GM19240 (cell line): Measurements from ENCODE around the gene CCBE1.
"Not testable (repeated sequence)": the region's sequence is repeated elsewhere in the genome, so short reads cannot be mapped to it uniquely, and the experiment has no call there.

Experiments used
- DNase-seq: peaks from one replicate; pipeline ENCODE4 v3.0.0; 2011; ENCODE audit warnings: low spot score; ENCODE audit not compliant: insufficient read length

CCBE1 gene

DNA sequence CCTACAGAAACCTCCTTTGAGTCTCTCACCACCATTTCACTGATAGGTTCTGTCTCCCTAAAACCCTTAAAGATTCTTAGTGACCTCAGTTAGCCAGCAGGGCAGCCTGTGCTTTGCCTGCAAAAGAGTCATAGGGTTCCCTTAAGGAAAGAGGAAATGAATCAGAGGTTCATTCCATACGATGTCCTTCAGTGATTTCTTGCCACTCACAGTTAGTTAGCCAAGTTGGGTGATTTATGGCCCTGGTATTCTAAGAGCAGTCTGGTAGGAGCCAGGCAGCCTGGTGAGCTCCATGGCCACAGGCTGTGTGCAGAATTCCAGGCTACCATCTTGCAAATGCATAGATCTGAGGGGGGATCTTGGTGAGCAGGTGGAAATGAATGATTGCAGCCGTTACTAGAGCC, 18.7 kb upstream of the CCBE1 start:
- no peak for DNase-seq

DNA sequence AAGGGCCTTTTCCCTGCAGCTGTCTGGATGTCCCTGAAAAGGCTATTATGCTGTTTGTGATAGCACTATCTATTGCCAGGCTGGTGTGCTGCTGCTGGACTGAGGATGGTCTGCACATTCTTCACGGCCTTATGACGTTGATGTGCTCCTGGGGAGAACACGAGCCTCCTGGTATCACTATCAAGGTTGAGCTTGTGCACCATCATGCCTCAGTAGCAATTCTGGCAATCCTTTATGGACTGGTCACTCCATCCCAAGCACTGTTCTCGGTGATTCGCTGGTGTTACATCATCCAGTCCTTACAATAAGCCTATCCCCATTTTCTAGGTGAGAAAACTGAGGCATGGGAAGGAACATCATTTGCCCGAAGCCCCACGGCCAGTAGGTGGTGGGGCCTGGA, 18.2 kb upstream of the CCBE1 start:
- no peak for DNase-seq

DNA sequence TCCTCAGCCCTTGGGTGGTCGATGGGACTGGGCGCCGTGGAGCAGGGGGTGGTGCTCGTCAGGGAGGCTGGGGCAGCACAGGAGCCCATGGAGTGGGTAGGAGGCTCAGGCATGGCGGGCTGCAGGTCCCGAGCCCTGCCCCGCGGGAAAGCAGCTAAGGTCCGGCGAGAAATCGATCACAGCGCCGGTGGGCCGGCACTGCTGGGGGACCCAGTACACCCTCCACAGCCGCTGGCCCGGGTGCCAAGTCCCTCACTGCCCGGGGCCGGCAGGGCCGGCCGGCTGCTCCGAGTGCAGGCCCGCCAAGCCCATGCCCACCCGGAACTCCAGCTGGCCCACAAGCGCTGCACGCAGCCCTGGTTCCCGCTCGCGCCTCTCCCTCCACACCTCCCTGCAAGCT, 16.9 kb upstream of the CCBE1 start:
- DNase-seq = not testable (repeated sequence)

DNA sequence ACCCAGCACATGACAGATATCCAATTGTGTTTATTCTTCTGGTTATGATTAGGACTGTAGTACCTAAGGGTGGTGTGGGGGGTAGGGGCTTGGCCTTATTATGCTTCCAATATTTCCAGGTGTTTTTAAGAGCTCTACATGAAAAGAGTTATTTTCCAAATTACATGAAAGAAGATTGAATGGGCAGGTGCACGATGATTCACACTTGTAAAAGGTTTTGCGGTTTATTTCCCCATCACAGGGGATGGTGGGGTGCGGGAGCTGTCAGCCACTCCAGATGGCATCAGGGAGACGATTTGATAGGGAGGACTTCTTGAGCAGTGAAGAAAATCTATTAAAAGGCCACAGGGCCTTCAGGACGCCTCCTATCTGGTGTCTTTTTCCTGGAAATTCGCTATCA, 15.1 kb upstream of the CCBE1 start:
- no peak for DNase-seq

DNA sequence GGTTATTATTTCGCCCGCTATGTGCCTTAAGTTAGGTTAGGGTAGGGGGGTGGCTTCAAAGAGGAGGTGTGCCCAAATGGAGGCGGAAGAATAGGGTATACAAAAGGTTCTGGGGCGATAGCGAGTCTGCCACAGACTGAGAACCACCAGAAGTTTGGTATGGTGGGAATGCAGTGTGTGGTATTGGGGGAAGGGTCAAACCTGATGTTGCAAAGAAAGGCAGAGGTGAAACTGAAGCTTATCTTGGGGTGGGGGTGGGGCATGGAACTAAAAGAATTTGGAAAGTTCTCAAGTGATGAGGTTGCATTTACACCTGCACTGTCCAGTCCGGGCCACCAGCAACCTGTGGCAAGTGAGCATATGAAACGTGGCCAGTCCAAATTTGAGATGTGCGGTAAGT, 11.8 kb upstream of the CCBE1 start:
- no peak for DNase-seq

DNA sequence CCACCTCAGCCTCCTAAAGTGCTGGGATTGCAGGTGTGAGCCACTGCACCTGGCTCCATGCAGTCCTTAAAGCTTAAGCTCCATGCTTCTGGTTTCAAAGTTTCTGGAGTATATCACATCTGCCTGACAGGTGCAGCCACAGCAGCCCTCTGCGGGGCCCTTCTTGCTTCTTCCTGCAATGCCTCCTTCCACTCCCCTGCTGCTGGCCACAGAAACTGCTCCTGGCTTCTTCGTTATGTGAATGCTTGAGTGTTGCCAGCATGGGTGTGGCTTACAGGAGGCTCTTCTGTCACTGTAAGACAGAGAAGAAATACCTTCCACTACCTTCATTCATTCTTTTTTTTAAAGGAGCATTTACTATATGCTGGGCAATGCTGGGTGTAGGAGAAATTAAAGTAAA, 10.1 kb upstream of the CCBE1 start:
- no peak for DNase-seq

DNA sequence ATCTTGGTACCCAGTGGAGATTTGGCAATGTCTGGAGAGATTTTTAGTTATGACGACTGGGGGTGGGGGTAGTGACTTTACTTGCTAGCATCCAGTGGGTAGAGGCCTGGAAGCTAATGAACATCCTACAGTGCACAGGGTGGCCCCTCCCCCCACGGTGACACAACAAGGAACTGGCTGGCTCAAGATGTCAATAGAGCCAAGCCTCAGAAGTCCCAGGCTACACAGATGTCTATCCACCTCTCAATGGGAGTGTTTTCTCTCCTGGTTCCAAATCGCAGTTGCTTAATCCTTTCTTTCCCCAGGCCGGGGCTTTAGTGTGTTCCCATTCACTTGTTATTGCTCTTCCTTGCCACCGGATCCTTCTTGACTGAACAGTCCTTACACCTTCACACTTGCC, 9.3 kb upstream of the CCBE1 start:
- DNase-seq = no peak

DNA sequence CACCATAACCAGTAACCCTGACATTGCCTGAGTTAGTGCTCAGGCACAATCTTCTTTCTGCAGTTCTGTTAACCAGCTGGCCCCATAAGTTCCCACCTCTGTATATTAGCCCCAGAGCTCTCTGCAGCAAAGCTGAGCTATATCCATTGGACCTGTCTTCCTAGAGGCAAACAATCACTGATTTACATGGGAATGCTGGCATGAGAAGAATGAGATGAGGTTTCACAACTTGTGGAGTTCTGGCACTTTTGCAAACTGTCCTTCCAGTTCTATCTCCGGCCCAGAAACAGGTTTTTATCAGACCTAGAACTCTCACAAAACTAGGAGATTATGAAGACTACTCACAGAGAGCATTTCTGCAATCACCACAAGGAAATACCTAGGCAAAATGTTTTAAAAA, 7.9 kb upstream of the CCBE1 start:
- DNase-seq = no peak

DNA sequence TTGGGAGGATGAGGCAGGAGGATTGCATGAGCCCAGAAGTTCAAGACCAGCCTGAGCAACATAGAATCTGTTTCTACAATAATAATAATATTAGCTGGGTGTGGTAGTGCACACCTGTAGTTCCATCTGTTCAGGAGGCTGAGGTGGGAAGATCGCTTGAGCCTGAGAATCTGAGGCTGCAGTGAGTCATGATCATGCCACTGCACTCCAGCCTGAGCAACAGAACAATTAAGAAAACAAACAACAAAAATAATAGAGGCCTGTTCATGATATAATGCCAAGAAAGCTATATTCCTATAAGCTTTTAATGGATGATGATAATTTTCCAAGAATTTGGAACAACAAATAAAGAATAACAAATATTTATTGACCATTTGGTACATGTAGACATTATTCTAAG, 6.9 kb upstream of the CCBE1 start:
- no peak for DNase-seq

DNA sequence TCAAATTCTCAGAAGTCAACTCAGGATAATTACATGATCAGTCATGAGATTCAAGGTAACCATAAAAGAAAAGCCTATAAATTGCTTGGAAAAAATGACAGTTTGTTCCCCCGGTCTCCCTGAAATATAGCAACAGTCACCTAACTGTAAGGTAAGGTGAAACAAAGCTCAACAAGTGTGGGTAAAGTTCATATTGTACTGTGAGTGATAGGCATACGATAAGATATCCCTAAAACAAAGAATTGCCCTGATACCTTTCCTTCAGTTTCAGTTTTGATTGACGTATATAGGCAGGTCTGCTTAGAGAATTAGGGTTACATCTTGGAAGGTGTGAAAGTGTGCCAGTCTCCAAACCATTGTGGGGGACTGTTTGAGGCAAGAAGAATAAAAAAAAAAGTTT, 4.0 kb upstream of the CCBE1 start:
- no peak for DNase-seq

DNA sequence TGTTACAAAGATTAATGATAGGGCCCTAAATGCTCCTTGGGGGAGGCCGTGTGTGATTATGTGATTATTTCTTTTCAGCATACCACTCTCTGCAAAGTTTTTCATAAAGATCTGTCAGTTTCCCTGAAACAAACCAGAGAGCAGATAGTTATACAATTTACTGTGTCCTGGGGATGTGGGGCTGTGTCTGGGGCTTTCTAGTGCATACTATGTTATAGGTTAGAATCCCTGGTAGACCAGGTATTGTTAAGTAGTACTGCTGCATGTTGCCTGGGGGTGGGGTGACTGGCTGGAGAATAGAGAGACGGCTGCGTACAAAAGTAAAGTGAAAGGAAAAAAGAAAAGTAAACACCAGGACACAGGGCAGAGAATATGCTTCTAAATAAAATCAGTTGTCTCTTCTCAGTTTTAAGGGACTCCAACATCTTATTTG, 3.3 kb upstream of the CCBE1 start:
- DNase-seq = no peak

DNA sequence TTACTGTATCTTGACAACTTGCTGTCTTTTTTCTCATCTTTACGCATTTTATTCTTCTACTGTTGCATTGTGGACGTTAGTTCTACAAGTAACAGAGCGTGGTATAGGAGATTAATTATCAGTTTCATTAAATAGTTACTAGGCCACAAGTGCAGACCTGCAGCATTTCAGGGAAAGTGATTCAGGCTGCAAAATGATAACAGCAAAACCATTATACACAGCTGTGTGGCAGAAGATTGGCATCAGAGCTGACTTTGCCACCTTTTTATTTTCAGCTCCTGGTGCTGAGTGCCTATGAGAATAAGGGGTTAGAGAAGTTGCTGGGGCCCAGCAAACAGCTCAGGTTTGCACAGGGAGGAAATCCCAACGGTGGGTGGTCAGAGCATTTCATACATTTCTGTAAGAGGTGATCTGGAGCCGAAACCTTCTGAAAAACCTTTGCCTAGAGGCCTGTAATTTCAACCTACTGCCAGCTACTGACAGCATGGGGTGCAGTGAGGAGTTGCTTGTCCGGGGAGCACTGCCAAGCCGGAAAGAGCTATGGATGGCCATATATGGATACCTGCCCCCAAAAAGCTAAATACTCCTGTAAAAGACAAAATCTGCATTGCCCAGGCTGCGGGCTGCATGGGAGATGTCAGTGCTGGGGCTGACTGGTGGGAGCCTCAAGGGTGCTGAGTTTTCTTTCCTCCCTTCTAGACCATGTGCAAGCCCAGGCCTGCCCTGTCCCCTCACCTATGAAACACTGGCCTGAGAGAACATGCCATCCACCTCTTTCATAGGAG, 2.7 kb upstream of the CCBE1 start:
- DNase-seq = no peak

DNA sequence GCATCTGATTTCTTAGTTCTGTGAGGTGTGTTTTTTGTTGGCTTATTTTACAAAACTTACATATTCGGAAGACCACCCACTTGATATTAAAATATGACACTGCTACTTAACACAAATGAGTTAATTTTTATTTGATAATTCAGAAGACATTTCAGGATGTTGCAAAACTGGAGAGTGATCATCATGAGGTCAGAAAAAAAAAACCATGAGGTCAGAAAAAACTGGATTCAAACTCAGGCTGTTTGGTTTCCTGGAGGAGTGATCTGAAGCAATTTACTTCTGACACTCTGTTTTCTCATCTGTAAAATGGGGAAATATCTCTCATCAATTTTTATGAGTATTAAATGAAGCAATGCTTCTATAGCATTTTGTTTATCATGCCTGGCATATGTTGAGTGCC, 1.8 kb upstream of the CCBE1 start:
- DNase-seq = no peak

DNA sequence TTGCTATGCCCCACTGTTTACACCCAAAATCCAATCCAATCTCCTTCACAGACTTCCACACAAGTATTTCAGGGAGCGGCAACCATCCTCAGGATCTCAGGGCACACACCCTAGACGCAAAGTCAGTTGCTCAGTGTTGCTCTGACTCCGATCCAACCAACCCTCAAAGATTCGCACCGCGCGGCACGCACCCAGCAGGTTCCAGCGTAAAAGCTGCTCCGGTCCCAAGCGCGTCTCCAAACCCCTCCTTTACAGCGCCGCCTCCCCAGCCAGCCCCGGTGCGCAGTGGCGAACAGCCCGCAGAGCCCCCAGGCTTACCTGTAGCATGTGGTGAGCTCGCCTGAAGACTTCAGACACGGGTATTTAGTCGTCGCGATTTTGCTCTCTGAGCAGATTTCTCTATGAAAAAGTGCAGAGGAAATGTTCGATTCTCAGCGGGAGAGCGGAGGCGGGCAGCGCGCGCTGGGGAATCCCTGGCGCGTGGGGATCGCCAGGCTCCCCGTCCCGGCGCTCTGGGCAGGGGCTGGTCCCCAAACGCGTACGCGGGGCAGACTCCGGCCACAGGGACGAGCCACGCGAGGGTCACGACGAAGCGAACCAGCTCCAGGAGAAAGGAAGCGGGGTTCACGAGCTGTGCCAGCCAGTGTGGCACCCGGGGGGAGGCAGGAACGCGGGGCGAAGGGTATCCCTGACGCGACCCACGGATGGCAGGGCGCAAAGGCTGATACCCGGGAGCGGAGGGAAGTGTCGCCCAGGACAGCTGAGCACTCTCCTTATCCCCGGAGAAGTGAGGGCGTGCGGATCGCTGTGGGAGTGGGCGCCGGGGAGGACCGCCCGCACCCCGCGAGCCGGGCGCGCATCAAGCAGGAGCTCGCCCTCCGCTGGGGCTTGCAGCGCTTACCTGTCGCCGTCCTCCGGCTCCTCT, 650 bp downstream of the CCBE1 start:
- no peak for DNase-seq

DNA sequence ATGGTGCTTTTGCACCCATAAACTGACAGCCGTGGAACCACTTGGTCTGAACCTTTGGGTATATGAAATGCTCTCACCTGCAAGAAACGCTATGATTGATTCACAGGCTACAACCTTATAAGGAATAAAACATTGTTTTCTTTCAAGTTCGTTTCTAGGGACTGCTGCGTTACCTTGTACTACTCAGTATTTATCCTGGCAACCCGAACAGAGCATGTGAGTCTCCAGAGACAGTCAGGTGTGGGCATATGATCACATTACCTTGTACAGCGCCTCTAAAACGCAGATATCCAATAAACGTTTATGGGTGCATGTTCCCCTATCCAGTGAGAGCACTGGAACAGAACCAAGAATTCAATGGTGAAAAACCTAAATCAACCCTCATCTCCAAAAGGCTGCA, 1.7 kb downstream of the CCBE1 start:
- DNase-seq = no peak

DNA sequence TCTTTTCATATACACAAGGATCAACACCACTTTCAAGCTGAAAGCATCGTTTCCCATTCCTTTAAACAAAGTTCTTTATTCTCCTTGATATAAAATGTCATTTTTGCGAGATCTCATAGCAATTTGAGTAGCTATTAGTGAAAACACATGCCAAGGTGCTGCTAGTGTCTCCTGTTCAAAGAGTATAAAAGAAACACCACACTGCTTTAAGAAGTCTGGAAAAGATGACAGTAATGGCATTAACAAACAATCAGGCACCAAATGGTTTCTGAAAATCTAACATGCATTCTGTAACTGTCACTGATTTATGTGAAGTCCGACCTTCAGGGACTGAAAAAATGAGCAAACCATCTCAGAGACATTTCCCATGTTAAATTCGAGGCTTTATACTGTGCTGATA, 2.4 kb downstream of the CCBE1 start:
- DNase-seq = no peak

DNA sequence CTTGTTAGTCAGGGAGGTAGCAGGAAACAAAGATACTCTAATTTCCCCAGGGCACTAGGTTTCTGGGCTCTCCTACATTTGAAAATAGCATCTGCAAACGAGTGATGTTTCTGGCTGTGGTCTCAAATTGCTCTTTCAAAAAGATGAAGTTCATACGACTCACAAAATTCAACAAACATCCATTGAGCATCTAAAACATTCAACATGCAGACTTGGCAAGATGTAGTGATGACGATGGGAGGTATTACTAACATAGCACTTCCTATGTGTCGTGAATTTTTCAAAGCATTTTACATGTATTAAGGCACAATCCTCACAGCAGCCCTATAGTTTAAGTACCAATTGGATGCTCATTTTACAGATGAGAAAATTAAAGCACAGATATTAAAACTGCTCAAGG, 5.2 kb downstream of the CCBE1 start:
- DNase-seq = no peak

DNA sequence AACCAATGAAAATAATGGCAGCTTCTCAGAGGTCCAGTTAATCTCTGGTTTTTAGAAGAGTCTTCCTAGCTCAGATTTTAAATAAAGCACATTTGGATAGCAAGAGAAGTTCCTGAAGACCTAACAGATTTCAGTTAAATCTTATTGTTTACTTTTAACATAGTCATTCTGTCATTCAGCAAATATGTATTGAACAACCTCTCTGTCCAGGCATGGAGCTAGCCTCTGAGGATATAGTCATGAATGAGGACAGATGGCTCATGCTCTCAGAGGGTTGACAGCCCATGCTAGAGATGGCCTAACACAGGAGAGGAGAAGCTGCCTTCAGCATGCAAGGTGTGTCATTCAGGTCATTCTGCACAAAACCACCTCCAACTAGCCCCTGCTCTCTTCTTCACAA, 6.2 kb downstream of the CCBE1 start:
- no peak for DNase-seq

DNA sequence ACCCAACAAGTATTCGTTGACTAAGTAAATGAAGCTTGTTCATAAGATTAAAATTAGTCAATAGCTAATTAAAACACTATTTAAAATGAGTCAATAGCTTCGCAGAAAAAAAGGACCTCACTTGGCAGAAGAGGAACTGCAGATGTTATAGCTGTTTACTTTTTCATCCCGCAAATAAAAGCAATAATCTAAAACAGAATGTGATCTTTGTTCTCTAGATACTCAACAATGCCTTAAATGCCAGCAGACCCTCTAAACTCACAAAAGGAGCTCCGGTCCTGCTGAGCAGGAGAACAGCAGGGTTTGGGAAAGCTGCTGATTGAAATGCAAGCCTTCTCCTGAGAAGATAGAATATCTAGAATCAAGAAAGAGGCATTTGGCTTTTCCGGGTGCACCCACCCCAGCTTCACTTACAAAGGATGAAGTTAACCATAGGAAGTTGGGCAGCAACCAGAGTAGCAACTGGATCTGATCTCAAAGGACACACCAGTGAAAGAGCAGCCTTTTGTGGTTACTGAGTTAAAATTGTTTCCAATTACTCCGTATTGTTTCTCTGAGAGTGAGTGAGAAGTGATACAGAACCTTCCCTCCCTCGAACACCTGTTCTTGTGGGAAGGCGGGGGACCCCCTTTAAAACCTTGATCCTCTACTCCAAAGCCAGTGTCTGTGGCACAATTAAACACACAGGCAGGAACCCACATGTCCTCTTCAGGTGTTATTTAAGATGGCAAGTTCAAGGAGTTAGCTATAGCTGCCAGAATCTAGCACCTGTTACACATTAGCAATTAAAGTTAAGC, 6.8 kb downstream of the CCBE1 start:
- DNase-seq = no peak

DNA sequence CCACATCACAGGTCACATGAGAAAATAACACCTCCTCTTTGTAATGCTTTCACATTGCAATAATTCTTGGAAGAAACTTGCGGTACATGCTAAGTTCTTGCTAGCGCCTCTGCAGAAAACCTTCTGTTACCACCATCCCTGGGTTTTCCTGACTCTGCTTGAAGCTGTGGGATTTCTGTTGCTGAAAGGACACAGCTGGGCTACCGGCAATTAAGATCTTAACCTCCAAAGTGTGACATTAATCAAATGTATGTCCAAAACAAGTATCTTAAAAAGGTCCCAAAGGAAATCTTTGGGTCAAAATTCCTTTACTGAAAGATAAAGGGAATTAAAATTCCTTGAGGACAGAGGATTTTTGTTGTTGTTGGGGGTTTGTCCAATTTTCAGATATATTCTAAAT, 7.5 kb downstream of the CCBE1 start:
- no peak for DNase-seq

DNA sequence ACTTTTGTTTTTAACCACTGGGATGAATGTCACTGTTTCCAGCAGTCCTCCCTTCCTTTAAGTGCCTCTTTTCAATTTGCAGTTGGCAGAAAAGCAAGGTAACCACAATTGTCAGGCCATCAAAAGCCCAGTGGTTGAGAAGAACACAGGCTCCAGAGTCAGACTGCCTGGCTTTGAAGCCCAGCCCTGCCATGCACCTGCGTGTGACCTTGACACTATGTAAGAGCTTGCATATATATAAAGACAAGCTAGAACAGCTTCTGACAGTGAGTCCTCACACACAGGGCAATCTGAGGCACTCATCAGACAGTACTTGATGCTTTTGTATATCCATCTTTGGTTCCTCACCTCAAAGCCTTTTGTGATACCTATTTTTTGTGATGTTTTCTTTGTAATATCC, 11.0 kb downstream of the CCBE1 start:
- DNase-seq = no peak

DNA sequence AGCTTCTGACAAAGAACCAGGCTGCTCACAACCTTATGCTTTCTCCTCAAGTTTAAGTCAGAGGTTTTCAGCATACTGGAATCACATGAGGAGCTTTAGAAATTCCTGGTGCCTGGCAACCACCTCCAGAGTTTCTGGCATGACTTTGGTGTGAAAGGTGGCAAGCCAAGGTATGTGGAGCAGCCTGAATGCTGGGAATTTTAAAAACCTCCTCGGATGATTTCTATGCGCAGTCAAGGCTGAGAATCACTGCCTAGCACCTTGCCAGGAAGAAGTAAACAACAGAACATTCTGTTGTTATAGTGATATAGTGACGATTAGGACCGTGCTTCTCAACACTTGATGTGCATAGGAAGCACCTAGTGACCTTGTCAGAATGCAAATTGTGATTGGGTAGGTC, 11.7 kb downstream of the CCBE1 start:
- DNase-seq = no peak
